ENCODE measurements around the gene SYT12. TPM values are rescaled to one million over a fixed set of nuclear protein-coding genes. Genes with fewer than 3 reads are reported as not detected.

Gene SYT12
- total RNA-seq, 1 experiment from 2014 or later = 4.6 TPM

GRCh38 chr11:66981976-66982578, 40.9 kb upstream of the SYT12 start:
- ChIA-PET POLR2A (no interaction called here), CTCF (interaction anchor here (0.6 to 1.0 kb wide), 2 partner anchors 40 to 95 kb away, joined by 3 to 4 read pairs; no protein-coding TSS in a partner anchor)
- H3K27me3 Mint-ChIP-seq (ENCODE audit: low read depth) = no peaks in the 10 kb centered on the region
- peaks cover 8% of the 10 kb centered on the region for H3K9me3 Mint-ChIP-seq
- ATAC-seq (no peak), DNase-seq (ENCODE audit: low spot score) (no peak)
- peaks cover 12% of the 10 kb centered on the region for H3K4me1 Mint-ChIP-seq
- TF ChIP-seq TCF7 (CRISPR knock-in tag; IDR thresholded peaks at IDR 0.05; ENCODE audit: low read depth) (no peak), PRRX2 (CRISPR knock-in tag; IDR thresholded peaks at IDR 0.05) (no peak), CREM (CRISPR knock-in tag; IDR thresholded peaks at IDR 0.05) (no peak), JAZF1 (CRISPR knock-in tag; IDR thresholded peaks at IDR 0.05) (no peak), ZNF281 (CRISPR knock-in tag; IDR thresholded peaks at IDR 0.05) (no peak), E2F4 (CRISPR knock-in tag; IDR thresholded peaks at IDR 0.05; ENCODE audit: borderline replicate concordance, low read depth) (no peak), ZNF219 (CRISPR knock-in tag; IDR thresholded peaks at IDR 0.05; ENCODE audit: borderline replicate concordance) (no peak), SP1 (CRISPR knock-in tag; conservative IDR thresholded peaks at IDR 0.05) (no peak), ZNF317 (CRISPR knock-in tag; IDR thresholded peaks at IDR 0.05; ENCODE audit: borderline replicate concordance, low read depth) (no peak), NR3C1 (CRISPR knock-in tag; conservative IDR thresholded peaks at IDR 0.05; ENCODE audit: low read depth) (no peak), NR1H2 (CRISPR knock-in tag; IDR thresholded peaks at IDR 0.05) (no peak), HMGA2 (CRISPR knock-in tag; IDR thresholded peaks at IDR 0.05) (no peak), JUN (CRISPR knock-in tag; IDR thresholded peaks at IDR 0.05) (no peak), AFF4 (CRISPR knock-in tag; IDR thresholded peaks at IDR 0.05; ENCODE audit: borderline replicate concordance) (no peak), ATF2 (CRISPR knock-in tag; IDR thresholded peaks at IDR 0.05; ENCODE audit: borderline replicate concordance, low read depth) (no peak), E2F5 (CRISPR knock-in tag; IDR thresholded peaks at IDR 0.05) (no peak)
- no peak overlapping the region for H3K27ac Mint-ChIP-seq
- H3K4me3 Mint-ChIP-seq = no peak overlapping the region
- H3K36me3 Mint-ChIP-seq = no peaks in the 10 kb centered on the region

Measured in WTC11 (cell line).